Activated CD8-positive, alpha-beta memory T cell treated with anti-CD3 and anti-CD28 coated beads, Interleukin-2, amount 10 ng/mL, durations not matched to agents 7 days and 5 days (primary cell): ENCODE measurements around the gene CAMTA2. TPM values are rescaled to one million over a fixed set of nuclear protein-coding genes. Genes with fewer than 3 reads are reported as not detected.
"Not testable (repeated sequence)": the region's sequence is repeated elsewhere in the genome, so short reads cannot be mapped to it uniquely, and the experiment has no call there.

Experiments used
- ATAC-seq: fragments of 150-1000 bp; cut with Tn5 transposase; one replicate; pipeline ENCODE4 v1.10.0; 2021; ENCODE audit warnings: moderate library complexity
- CTCF ChIA-PET: fragments of 350-600 bp; sonication (Branson Sonifier 250); formaldehyde crosslinking; loops from one replicate; lab custom pipeline; 2021; ENCODE audit warnings: antibody characterized with exemption; lab: Charles Lee
- DNase-seq: peaks from one replicate; pipeline ENCODE4 v3.0.0-alpha.2; 2020
- H3K27ac Mint-ChIP-seq: one replicate; pipeline ENCODE4 v1.8.0; 2021; ENCODE audit warnings: mild to moderate bottlenecking, mixed read lengths
- H3K27me3 Mint-ChIP-seq: one replicate; pipeline ENCODE4 v1.8.0; 2021; ENCODE audit warnings: mixed read lengths
- H3K36me3 Mint-ChIP-seq: one replicate; pipeline ENCODE4 v1.8.0; 2021; ENCODE audit warnings: mild to moderate bottlenecking, mixed read lengths
- H3K4me1 Mint-ChIP-seq: one replicate; pipeline ENCODE4 v1.8.0; 2021; ENCODE audit warnings: mixed read lengths
- H3K4me3 Mint-ChIP-seq: one replicate; pipeline ENCODE4 v1.8.0; 2021; ENCODE audit warnings: mild to moderate bottlenecking, moderate library complexity, mixed read lengths
- H3K9me3 Mint-ChIP-seq: one replicate; pipeline ENCODE4 v1.8.0; 2022; ENCODE audit warnings: low read depth, mixed read lengths
- total RNA-seq, 2 experiments: library from RNA; stranded (reverse); gene quantifications; one replicate each; pipeline ENCODE4 v1.2.3, GENCODE V29; 2021

Gene CAMTA2
- total RNA-seq, 2 experiments from 2014 or later = 60.6 to 72.5 TPM

DNA sequence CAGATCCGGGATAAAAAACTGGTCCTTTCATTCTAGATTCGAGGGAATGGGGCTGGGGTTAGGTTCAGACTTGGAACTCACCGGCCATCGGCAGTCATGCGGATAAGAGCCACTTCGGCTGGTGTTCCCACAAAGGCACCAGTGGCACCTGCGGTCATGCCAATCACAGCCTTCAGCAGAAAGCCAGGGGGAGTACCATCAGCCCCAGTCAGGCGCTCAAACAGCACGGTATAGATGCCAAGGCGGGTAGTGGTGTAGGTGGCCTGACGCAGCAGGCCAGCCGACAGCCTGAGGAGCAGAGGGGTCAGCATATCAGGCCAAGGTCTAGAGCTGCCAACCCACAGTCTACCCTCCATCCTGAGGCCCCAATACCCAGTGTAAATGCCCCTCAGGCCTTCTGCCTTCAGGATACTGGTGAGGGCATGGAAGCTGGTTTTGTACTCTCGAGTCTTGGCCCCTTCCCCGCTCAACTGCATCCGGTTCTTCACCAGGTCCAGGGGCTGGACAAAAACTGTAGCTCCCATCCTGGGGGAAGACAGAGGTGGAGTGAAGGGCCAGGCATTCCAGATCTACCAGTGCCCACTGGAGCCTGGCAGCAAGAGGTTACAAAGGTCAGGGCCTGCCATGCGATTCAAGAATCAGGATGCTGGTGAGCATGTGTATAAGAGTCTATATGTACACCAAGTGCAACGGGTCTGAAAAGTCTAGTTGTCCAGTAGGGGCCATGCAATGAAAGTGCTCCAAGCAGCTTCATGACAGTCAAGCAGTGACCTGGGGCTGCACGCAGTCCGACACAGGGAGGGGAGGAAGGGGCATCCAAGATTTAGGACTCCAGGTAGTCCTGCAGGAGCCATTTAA lies 48.6 kb downstream of the CAMTA2 start:
- peaks cover 57% of the 10 kb centered on the region for H3K36me3 Mint-ChIP-seq
- peak overlapping the region; percentile 83 for H3K27ac Mint-ChIP-seq
- CTCF ChIA-PET = interaction anchor here (0.9 to 2.7 kb wide), 11 partner anchors 10 to 372 kb away, joined by 3 to 29 read pairs (median 5); partner anchors contain the start of genes ARRB2, CAMTA2, CHRNE and PFN1
- ATAC-seq (no peak), DNase-seq (no peak)
- peaks cover 59% of the 10 kb centered on the region for H3K4me1 Mint-ChIP-seq
- peak overlapping the region; percentile 98 for H3K4me3 Mint-ChIP-seq
- no peaks in the 10 kb centered on the region for H3K27me3 Mint-ChIP-seq
- no peaks in the 10 kb centered on the region for H3K9me3 Mint-ChIP-seq

DNA sequence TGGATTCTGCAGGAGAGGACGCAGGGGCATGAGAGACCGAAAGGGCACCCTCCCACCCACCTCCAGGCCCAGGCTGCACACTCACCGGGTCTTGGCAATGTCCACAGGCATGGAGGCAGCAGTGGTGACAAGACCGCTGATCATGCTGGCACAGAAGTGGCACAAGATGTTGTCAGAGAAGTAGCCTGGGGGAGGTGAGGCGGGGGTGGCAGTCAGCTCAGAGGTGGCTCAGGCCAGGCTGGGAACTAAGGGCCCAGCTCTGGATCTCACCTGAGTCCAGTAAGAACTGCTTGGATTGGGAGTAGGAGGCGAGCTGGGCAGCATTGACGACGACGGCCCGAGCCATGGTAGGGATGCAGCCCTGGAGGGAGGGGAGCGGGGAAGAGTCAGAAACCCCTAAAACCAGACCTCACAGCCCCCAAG lies 49.4 kb downstream of the CAMTA2 start:
- CTCF ChIA-PET = no interaction called here
- no peaks in the 10 kb centered on the region for H3K9me3 Mint-ChIP-seq
- peaks cover 53% of the 10 kb centered on the region for H3K36me3 Mint-ChIP-seq
- H3K27ac Mint-ChIP-seq = peak overlapping the region; percentile 83
- no peak for DNase-seq
- no peaks in the 10 kb centered on the region for H3K27me3 Mint-ChIP-seq
- H3K4me1 Mint-ChIP-seq = peaks cover 59% of the 10 kb centered on the region
- H3K4me3 Mint-ChIP-seq = peak overlapping the region; percentile 98
- no peak for ATAC-seq

DNA sequence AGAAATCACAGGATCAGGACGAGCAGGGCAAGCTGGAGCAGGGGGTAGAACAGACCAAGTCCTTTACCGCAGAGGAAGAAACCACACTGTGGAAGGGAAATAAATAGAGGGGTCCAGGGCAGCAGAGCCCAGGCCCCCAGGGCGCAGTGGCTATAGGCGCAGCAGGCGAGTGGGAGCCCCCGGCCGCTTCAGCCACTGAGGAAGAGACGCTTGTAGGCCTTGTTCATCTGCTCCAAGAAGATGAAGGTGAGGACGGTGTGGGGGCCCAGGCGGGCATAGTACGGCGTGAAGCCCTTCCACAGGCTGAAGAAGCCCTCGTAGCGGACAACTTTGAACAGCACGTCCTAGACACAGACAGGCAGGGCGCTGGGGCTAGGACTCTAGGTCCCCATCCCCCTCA lies 49.9 kb downstream of the CAMTA2 start:
- CTCF ChIA-PET = interaction anchor here (1.5 kb wide), 1 partner anchor 50 kb away, joined by 5 read pairs; the partner anchor contains the start of gene CAMTA2
- Mint-ChIP-seq H3K36me3 (peaks cover 47% of the 10 kb centered on the region), H3K4me1 (peaks cover 54% of the 10 kb centered on the region), H3K9me3 (no peaks in the 10 kb centered on the region), H3K27me3 (no peaks in the 10 kb centered on the region), H3K4me3 (no peak overlapping the region), H3K27ac (no peak overlapping the region)
- DNase-seq (no peak), ATAC-seq (no peak)

DNA sequence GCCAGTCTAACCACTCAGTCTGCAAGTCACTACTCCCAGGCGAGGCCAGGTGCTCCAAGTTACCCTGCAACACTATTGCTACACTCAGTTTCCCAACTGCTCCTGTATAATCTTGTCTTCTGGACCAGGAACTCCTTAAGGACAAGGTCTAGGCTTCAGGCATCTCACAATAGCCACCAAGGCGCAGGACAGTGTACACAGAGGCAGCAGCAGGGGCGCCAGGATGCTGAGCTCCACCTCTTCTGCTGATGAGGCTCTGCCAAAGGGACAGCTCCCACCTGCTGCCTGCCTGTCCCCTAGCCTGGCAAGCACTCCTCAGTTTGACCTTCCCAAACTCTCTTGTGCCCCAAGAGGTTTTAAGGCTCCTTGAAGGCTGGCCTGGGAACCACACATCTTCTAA lies 51.0 kb downstream of the CAMTA2 start:
- H3K27me3 Mint-ChIP-seq = no peaks in the 10 kb centered on the region
- no peak overlapping the region for H3K4me3 Mint-ChIP-seq
- DNase-seq (no peak), ATAC-seq (no peak)
- H3K9me3 Mint-ChIP-seq = no peaks in the 10 kb centered on the region
- CTCF ChIA-PET = interaction anchor here (0.6 to 1.5 kb wide), 4 partner anchors 14 to 235 kb away, joined by 3 to 5 read pairs (median 4); partner anchors contain the start of genes CAMTA2 and CHRNE
- H3K27ac Mint-ChIP-seq = peak overlapping the region; percentile 42
- peaks cover 36% of the 10 kb centered on the region for H3K36me3 Mint-ChIP-seq
- peaks cover 45% of the 10 kb centered on the region for H3K4me1 Mint-ChIP-seq

DNA sequence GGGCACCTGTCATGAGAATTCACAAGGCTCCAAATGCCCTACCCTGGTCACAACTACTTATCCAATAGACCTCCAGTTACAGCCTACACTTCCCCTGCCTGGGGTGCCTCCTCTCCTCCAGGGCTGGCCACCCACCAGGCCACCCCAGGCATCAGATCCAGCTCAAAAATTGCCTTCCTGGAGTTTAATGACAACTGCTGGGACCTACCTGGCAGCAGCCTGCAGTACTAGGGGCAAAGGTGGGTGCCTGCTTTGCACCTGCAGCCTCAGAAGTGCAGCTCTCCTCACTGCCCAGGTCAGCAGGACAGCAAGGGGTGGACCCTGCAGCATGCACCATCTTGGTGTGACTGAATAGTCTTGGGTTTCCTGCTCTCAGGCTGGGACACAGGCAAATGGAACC lies 51.8 kb downstream of the CAMTA2 start:
- no peak overlapping the region for H3K4me3 Mint-ChIP-seq
- H3K36me3 Mint-ChIP-seq = peaks cover 32% of the 10 kb centered on the region
- no peak for DNase-seq
- no peaks in the 10 kb centered on the region for H3K9me3 Mint-ChIP-seq
- H3K27ac Mint-ChIP-seq = no peak overlapping the region
- ATAC-seq = no peak
- CTCF ChIA-PET = interaction anchor here (0.9 to 1.5 kb wide), 3 partner anchors 13 to 33 kb away, joined by 3 to 5 read pairs (median 3); partner anchors contain the start of gene CHRNE
- peaks cover 45% of the 10 kb centered on the region for H3K4me1 Mint-ChIP-seq
- H3K27me3 Mint-ChIP-seq = no peaks in the 10 kb centered on the region

DNA sequence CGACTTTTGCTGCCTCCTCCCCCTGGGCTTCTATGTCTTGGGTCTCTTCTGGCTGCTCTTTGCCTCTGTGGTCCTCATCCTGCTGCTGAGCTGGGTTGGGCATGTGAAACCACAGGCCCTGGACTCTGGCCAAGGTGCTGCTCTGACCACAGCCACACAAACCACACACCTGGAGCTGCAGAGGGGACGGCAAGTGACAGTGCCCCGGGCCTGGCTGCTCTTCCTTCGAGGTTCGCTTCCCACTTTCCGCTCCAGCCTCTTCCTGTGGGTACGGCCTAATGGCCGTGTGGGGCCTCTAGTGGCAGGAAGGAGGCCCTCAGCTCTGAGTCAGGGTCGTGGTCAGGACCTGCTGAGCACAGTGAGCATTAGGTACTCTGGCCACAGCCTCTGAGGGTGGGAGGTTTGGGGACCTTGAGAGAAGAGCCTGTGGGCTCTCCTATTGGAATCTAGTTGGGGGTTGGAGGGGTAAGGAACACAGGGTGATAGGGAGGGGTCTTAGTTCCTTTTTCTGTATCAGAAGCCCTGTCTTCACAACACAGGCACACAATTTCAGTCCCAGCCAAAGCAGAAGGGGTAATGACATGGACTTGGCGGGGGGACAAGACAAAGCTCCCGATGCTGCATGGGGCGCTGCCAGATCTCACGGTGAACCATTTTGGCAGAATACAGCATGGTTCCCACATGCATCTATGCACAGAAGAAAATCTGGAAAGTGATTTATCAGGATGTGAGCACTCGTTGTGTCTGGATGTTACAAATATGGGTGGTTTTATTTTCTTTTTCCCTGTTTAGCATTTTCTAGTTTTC lies 53.1 kb downstream of the CAMTA2 start:
- ATAC-seq = peak; percentile 32
- no peaks in the 10 kb centered on the region for H3K27me3 Mint-ChIP-seq
- H3K27ac Mint-ChIP-seq = peak overlapping the region; percentile 65
- H3K36me3 Mint-ChIP-seq = peaks cover 29% of the 10 kb centered on the region
- H3K4me1 Mint-ChIP-seq = peaks cover 45% of the 10 kb centered on the region
- no peak for DNase-seq
- no peak overlapping the region for H3K4me3 Mint-ChIP-seq
- H3K9me3 Mint-ChIP-seq = no peaks in the 10 kb centered on the region
- CTCF ChIA-PET = interaction anchor here (0.8 to 1.3 kb wide), 2 partner anchors 25 to 31 kb away, joined by 3 to 7 read pairs; partner anchors contain the start of gene CHRNE

DNA sequence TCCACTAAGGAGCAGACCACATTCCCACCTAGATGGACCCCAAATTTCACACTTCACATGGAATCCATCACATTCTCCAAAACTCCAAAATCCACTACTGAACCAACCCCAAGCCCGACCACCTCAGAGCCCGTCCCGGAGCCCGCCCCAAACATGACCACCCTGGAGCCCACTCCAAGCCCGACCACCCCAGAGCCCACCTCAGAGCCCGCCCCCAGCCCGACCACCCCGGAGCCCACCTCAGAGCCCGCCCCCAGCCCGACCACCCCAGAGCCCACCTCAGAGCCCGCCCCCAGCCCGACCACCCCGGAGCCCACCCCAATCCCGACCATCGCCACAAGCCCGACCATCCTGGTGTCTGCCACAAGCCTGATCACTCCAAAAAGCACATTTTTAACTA lies 53.8 kb downstream of the CAMTA2 start:
- Mint-ChIP-seq H3K9me3 (no peaks in the 10 kb centered on the region), H3K36me3 (peaks cover 26% of the 10 kb centered on the region), H3K4me3 (no peak overlapping the region), H3K27me3 (no peaks in the 10 kb centered on the region), H3K4me1 (peaks cover 39% of the 10 kb centered on the region), H3K27ac (peak overlapping the region; percentile 65)
- DNase-seq = no peak
- ATAC-seq = no peak
- CTCF ChIA-PET = interaction anchor here (0.8 to 1.3 kb wide), 2 partner anchors 24 to 30 kb away, joined by 3 to 7 read pairs; partner anchors contain the start of gene CHRNE

DNA sequence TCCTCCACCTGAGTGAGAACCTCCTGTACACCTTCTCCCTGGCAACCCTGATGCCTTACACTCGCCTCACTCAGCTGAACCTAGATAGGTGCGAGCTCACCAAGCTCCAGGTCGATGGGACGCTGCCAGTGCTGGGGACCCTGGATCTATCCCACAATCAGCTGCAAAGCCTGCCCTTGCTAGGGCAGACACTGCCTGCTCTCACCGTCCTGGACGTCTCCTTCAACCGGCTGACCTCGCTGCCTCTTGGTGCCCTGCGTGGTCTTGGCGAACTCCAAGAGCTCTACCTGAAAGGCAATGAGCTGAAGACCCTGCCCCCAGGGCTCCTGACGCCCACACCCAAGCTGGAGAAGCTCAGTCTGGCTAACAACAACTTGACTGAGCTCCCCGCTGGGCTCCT lies 54.7 kb downstream of the CAMTA2 start:
- peaks cover 18% of the 10 kb centered on the region for H3K36me3 Mint-ChIP-seq
- CTCF ChIA-PET = interaction anchor here (1.2 kb wide), 1 partner anchor 23 kb away, joined by 4 read pairs; no protein-coding TSS in a partner anchor

DNA sequence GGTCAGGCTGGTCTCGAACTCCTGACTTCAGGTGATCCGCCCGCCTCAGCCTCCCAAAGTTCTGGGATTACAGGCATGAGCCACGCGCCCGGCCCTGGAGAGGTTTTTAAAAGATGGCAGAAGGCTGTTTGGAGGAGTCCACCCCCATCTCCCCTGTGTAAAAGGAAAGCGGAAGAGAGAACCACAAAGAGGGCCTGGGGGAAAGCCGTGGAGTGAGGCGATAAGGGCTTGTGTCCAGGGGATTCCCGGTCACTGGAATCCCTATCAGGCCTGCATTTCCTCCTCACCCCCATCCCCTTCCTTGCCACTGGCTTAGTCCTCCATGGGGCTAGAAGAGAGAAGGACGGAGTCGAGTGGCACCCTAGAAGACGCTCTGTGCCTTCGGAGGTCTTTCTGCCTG lies 55.5 kb downstream of the CAMTA2 start, which contains the start of gene GP1BA:
GP1BA (plus strand) TSS at position 315 of the 400 bp plus-strand sequence. CDS start 328 bp downstream, outside the sequence.
- Mint-ChIP-seq H3K4me1 (peaks cover 31% of the 10 kb centered on the region), H3K36me3 (peaks cover 15% of the 10 kb centered on the region), H3K9me3 (no peaks in the 10 kb centered on the region), H3K27ac (no peak within 1 kb of the TSS), H3K4me3 (no peak within 1 kb of the TSS), H3K27me3 (no peaks in the 10 kb centered on the region)
- DNase-seq = no peak
- no peak for ATAC-seq
- CTCF ChIA-PET = no interaction called here

More for the DNA sequence above, 54.7 kb downstream of the CAMTA2 start:
- no peak overlapping the region for H3K4me3 Mint-ChIP-seq
- no peak overlapping the region for H3K27ac Mint-ChIP-seq
- DNase-seq (no peak), ATAC-seq (no peak)
- no peaks in the 10 kb centered on the region for H3K9me3 Mint-ChIP-seq
- peaks cover 35% of the 10 kb centered on the region for H3K4me1 Mint-ChIP-seq
- no peaks in the 10 kb centered on the region for H3K27me3 Mint-ChIP-seq

DNA sequence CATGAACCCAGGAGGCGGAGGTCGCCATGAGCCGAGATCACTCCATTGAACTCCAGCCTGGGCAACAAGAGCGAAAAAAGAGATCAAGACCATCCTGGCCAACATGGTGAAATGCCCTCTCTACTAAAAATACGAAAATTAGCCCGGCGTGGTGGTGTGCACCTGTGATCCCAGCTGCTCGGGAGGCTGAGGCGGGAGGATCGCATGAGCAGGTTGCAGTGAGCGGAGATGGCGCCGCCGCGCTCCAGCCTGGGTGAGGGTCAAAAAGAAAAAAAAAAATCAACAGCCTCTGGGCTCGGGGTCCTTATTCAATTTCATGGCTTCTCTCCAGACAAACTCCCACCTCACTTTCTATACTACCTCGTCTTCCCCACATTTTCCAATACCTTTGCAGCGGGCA lies 58.6 kb downstream of the CAMTA2 start:
- peaks cover 6% of the 10 kb centered on the region for H3K4me1 Mint-ChIP-seq
- H3K27ac Mint-ChIP-seq = no peak overlapping the region
- H3K27me3 Mint-ChIP-seq = no peaks in the 10 kb centered on the region
- no peak overlapping the region for H3K4me3 Mint-ChIP-seq
- no peak for DNase-seq
- no peaks in the 10 kb centered on the region for H3K9me3 Mint-ChIP-seq
- CTCF ChIA-PET = no interaction called here
- peaks cover 7% of the 10 kb centered on the region for H3K36me3 Mint-ChIP-seq
- ATAC-seq = no peak

DNA sequence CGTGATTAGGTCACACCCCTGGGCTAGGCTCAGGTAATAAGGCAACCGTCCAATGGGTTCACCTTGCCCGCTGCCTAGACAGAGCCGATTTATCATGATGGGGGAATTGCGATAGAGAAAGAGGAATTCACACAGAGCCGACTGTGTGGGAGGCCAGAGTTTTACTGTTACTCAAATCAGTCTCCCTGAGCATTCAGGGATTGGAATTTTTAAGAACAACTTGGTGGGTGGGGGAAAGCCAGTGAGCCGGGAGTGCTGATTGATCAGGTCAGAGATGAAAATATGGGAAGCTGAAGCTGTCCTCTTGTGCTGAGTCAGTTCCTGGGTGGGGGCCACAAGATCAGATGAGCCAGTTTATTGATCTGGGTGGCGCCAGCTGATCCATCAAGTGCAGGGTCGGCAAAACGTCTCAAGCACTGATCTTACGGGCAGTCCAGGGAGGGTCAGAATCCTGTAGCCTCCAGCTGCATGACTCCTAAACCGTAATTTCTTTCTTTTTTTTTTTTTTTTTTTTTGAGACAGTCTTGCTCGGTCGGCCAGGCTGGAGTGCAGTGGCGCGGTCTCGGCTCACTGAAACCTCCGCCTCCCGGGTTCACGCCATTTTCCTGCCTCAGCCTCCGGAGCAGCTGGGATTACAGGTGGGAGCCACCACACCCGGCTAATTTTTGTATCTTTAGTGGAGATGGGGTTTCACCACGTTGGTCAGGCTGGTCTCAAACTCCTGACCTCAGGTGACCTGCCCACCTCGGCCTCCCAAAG lies 60.7 kb downstream of the CAMTA2 start:
- not testable (repeated sequence) for H3K27ac Mint-ChIP-seq

DNA sequence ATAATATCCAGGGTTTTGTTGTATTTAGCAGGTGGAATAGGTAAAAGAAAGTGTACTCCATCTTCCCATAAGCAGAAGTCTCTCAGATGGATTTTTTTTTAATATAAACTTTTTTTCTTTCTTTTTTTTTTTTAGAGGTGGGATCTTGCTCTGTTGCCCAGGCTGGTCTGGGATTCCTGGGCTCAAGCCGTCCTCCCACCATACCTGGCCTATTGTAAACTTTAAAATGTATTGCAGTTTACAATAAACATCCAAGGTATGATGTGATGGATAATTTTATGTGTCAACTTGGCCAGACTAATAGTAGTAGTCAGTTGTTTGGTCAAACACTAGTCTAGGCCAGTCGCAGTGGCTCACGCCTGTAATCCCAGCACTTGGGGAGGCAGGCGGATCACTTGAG lies 66.2 kb downstream of the CAMTA2 start:
- CTCF ChIA-PET = interaction anchor here (2.4 kb wide), 1 partner anchor 12 kb away, joined by 12 read pairs; no protein-coding TSS in a partner anchor
- Mint-ChIP-seq H3K4me1 (no peaks in the 10 kb centered on the region), H3K36me3 (peaks cover 2% of the 10 kb centered on the region), H3K9me3 (no peaks in the 10 kb centered on the region), H3K27me3 (no peaks in the 10 kb centered on the region), H3K4me3 (no peak overlapping the region), H3K27ac (no peak overlapping the region)
- DNase-seq (no peak), ATAC-seq (no peak)

More for the DNA sequence above, 60.7 kb downstream of the CAMTA2 start:
- not testable (repeated sequence) for DNase-seq, H3K36me3 Mint-ChIP-seq, H3K4me3 Mint-ChIP-seq, ATAC-seq, H3K27me3 Mint-ChIP-seq, H3K4me1 Mint-ChIP-seq, H3K9me3 Mint-ChIP-seq
- CTCF ChIA-PET = interaction anchor here (0.8 to 1.9 kb wide), 2 partner anchors 13 to 17 kb away, joined by 3 to 4 read pairs; partner anchors contain the start of genes RNF167 and SLC25A11
